B cell (primary cell): Measurements from ENCODE around the gene COL17A1. TPM values are rescaled to one million over a fixed set of nuclear protein-coding genes. Genes with fewer than 3 reads are reported as not detected.

Experiments used
- ATAC-seq: fragments of 200-7000 bp; cut with Tn5 transposase; one replicate; pipeline ENCODE4 v1.10.0; 2021; ENCODE audit warnings: low read depth, mild to moderate bottlenecking, moderate number of reproducible peaks, moderate library complexity
- CTCF ChIA-PET: fragments of 350-600 bp; sonication (Branson Sonifier 250); formaldehyde crosslinking; loops from one replicate; lab custom pipeline; 2021; ENCODE audit warnings: antibody characterized with exemption, inconsistent platforms; lab: Charles Lee
- POLR2A ChIA-PET: fragments of 350-600 bp; sonication (Branson Sonifier 250); formaldehyde crosslinking; loops from one replicate; lab custom pipeline; 2021; ENCODE audit warnings: antibody characterized with exemption; lab: Charles Lee
- DNase-seq: peaks from one replicate; pipeline ENCODE4 v3.0.0; 2013
- H2AFZ ChIP-seq: 2 replicates; pipeline ENCODE4 v1.6.1; 2012; ENCODE audit warnings: mild to moderate bottlenecking, low read depth, low read length; ENCODE audit not compliant: insufficient read depth, poor library complexity, severe bottlenecking
- H3K27ac ChIP-seq, 2 donors: 1 replicate in 1 of 2; 2 replicates in 1 of 2; pipeline ENCODE4 v1.5.1; 2012 to 2013; ENCODE audit warnings: low read length in 2 of 2, mild to moderate bottlenecking in 2 of 2, moderate library complexity in 1 of 2
- H3K27me3 ChIP-seq, 4 experiments: fragments of 200-600 bp in 1 of 4; sonication (generic) in 1 of 4; replicated peaks in 1 of 4; 1 replicate in 2 of 4; 2 replicates in 2 of 4; pipeline versions ENCODE4 v1.6.1 to v1.7.0; 2013 to 2016; ENCODE audit warnings: low read length in 3 of 4, mild to moderate bottlenecking in 2 of 4, mixed read lengths in 1 of 4, moderate library complexity in 1 of 4; ENCODE audit not compliant: insufficient read depth in 4 of 4, control insufficient read depth in 3 of 4; ENCODE audit errors: control extremely low read depth in 1 of 4
- H3K36me3 ChIP-seq, 2 experiments: replicated peaks in 1 of 2; 1 replicate in 1 of 2; 2 replicates in 1 of 2; pipeline versions ENCODE4 v1.6.1 to v1.7.1; 2013; ENCODE audit warnings: low read length in 1 of 2; ENCODE audit not compliant: insufficient read depth in 2 of 2, control insufficient read depth in 1 of 2; ENCODE audit errors: control extremely low read depth in 1 of 2, extremely low read depth in 1 of 2
- H3K4me1 ChIP-seq, 2 donors: fragments of 200-600 bp in 1 of 2; sonication (generic) in 1 of 2; 1 replicate in 1 of 2; 2 replicates in 1 of 2; pipeline versions ENCODE4 v1.5.1 to v1.6.1; 2013 to 2017; ENCODE audit warnings: low read length in 2 of 2; ENCODE audit not compliant: control insufficient read depth in 2 of 2, insufficient read depth in 2 of 2
- H3K4me2 ChIP-seq: replicated peaks from 2 replicates; pipeline ENCODE3; 2012; ENCODE audit warnings: mild to moderate bottlenecking, low read depth, low read length; ENCODE audit not compliant: poor library complexity, severe bottlenecking
- H3K4me3 ChIP-seq, 5 experiments: fragments of 200-600 bp in 1 of 5; sonication (generic) in 1 of 5; 1 replicate in 3 of 5; 2 replicates in 2 of 5; pipeline versions ENCODE4 v1.5.1 to v1.7.0; 2011 to 2016; ENCODE audit warnings: low read length in 4 of 5, mild to moderate bottlenecking in 4 of 5, low read depth in 2 of 5, control low read depth in 1 of 5, moderate library complexity in 1 of 5; ENCODE audit not compliant: insufficient read depth in 1 of 5; ENCODE audit errors: control extremely low read depth in 1 of 5, extremely low read depth in 1 of 5
- H3K79me2 ChIP-seq: fragments of 200-600 bp; sonication (generic); one replicate; pipeline ENCODE4 v1.6.0; 2016; ENCODE audit warnings: low read length; ENCODE audit not compliant: control insufficient read depth, insufficient read depth
- H3K9ac ChIP-seq: fragments of 200-600 bp; sonication (generic); 2 replicates; pipeline ENCODE4 v1.6.1; 2017; ENCODE audit warnings: mild to moderate bottlenecking, low read length, moderate library complexity
- H3K9me3 ChIP-seq, 3 donors: one replicate each; pipeline versions ENCODE4 v1.6.1 to v1.7.1; 2013; ENCODE audit warnings: low read length in 2 of 3; ENCODE audit not compliant: control insufficient read depth in 2 of 3, insufficient read depth in 1 of 3; ENCODE audit errors: control extremely low read depth in 1 of 3
- H4K20me1 ChIP-seq: 2 replicates; pipeline ENCODE4 v1.6.0; 2012; ENCODE audit warnings: mild to moderate bottlenecking, low read length; ENCODE audit not compliant: insufficient read depth, control insufficient read depth, poor library complexity, severe bottlenecking
- H3K27ac Mint-ChIP-seq: one replicate; pipeline ENCODE4 v1.8.0; 2021; ENCODE audit warnings: mixed read lengths
- H3K27me3 Mint-ChIP-seq: one replicate; pipeline ENCODE4 v1.8.0; 2021; ENCODE audit warnings: mixed read lengths
- H3K4me1 Mint-ChIP-seq: one replicate; pipeline ENCODE4 v1.8.0; 2021; ENCODE audit warnings: mixed read lengths
- H3K4me3 Mint-ChIP-seq: one replicate; pipeline ENCODE4 v1.8.0; 2021; ENCODE audit warnings: mixed read lengths
- H3K9me3 Mint-ChIP-seq: one replicate; pipeline ENCODE4 v1.8.0; 2022; ENCODE audit warnings: mixed read lengths; ENCODE audit not compliant: insufficient read depth
- CTCF ChIP-seq: fragments of 200-600 bp; IDR thresholded peaks from one replicate; pipeline ENCODE4 v1.8.0; 2022; ENCODE audit warnings: antibody characterized with exemption, mild to moderate bottlenecking
- EZH2 ChIP-seq: IDR thresholded peaks from 2 replicates; pipeline ENCODE4 v1.6.1; 2012; ENCODE audit warnings: borderline replicate concordance, low read depth, mild to moderate bottlenecking, moderate library complexity, low read length; ENCODE audit not compliant: insufficient read depth, poor library complexity, severe bottlenecking
- WGBS: methylation state at CpG from one replicate; pipeline ENCODE4 v1.1.5; 2013; ENCODE audit warnings: missing lambda C conversion rate; ENCODE audit not compliant: insufficient coverage; 5-methylcytosine and 5-hydroxymethylcytosine counted together
- intact Hi-C: fragments of 100-400 bp; cut with micrococcal nuclease; formaldehyde crosslinking; loops from one replicate; pipeline ENCODE4 v1.10.0; 2022
- polyA plus RNA-seq: library from polyadenylated mRNA; depleted of rRNA; stranded (reverse); fragments of >200 nt; gene quantifications from 2 replicates; pipeline ENCODE4 v1.2.3, GENCODE V29; 2012
- total RNA-seq, 2 donors: library from RNA; stranded (reverse); fragments of 120-200 nt in 1 of 2; gene quantifications; 1 replicate in 1 of 2; 2 replicates in 1 of 2; pipeline versions ENCODE4 v1.2.3 to v1.2.4, GENCODE V29; 2013 to 2022

COL17A1 gene
- total and polyA plus RNA-seq, 2 donors (not counting 1 experiment from before 2014, with no cell fraction given): not detected

GRCh38 chr10:104099269-104099668 is 13.6 kb upstream of the COL17A1 start:
- H3K4me3 Mint-ChIP-seq: no peak overlapping the region
- TF ChIP-seq CTCF: no peak
- no peak for TF ChIP-seq EZH2

GRCh38 chr10:104098358-104098925 is 12.8 kb upstream of the COL17A1 start:
- Mint-ChIP-seq H3K27me3 (no peaks in the 10 kb centered on the region), H3K4me3 (no peak overlapping the region), H3K27ac (no peak overlapping the region), H3K4me1 (no peaks in the 10 kb centered on the region), H3K9me3 (no peaks in the 10 kb centered on the region)
- intact Hi-C loops: no loop called here
- Histone ChIP-seq H3K4me2 (no peak overlapping the region), H3K27ac (no peak overlapping the region), H2AFZ (no peak overlapping the region), H3K4me3 (no peak overlapping the region), H3K4me1 (no peaks in the 10 kb centered on the region), H3K27me3 (no peaks in the 10 kb centered on the region), H3K79me2 (no peaks in the 10 kb centered on the region), H3K36me3 (no peaks in the 10 kb centered on the region), H3K9me3 (peaks cover 0 to 1% (median 0%) of the 10 kb centered on the region in 3 donors), H4K20me1 (no peaks in the 10 kb centered on the region), H3K9ac (no peak overlapping the region)
- TF ChIP-seq CTCF (no peak), EZH2 (no peak)
- ATAC-seq (no peak), DNase-seq (no peak)
- WGBS: no CpG with 5 or more reads among the region's 4 CpGs
- ChIA-PET POLR2A (no interaction called here), CTCF (interaction anchor here (0.7 kb wide), 1 partner anchor 256 kb away, joined by 3 read pairs; no protein-coding TSS in a partner anchor)

More at GRCh38 chr10:104099269-104099668, 13.6 kb upstream of the COL17A1 start:
- no peak overlapping the region for H3K9ac ChIP-seq
- H3K4me1 ChIP-seq: no peaks in the 10 kb centered on the region
- no CpG with 5 or more reads among the region's 3 CpGs for WGBS
- H3K9me3 ChIP-seq: no peaks in the 10 kb centered on the region
- CTCF ChIA-PET: interaction anchor here (0.6 kb wide), 1 partner anchor 38 kb away, joined by 3 read pairs; no protein-coding TSS in a partner anchor
- Mint-ChIP-seq H3K4me1 (no peaks in the 10 kb centered on the region), H3K27ac (no peak overlapping the region), H3K27me3 (no peaks in the 10 kb centered on the region), H3K9me3 (no peaks in the 10 kb centered on the region)
- H3K27ac ChIP-seq: no peak overlapping the region
- H3K4me2 ChIP-seq: no peak overlapping the region
- POLR2A ChIA-PET: no interaction called here
- H2AFZ ChIP-seq: no peak overlapping the region
- no peak for ATAC-seq
- intact Hi-C loops: no loop called here
- H3K36me3 ChIP-seq: no peaks in the 10 kb centered on the region
- H3K27me3 ChIP-seq: peaks cover 0 to 3% (median 0%) of the 10 kb centered on the region in 4 experiments
- H3K4me3 ChIP-seq: no peak overlapping the region
- no peaks in the 10 kb centered on the region for H4K20me1 ChIP-seq
- H3K79me2 ChIP-seq: no peaks in the 10 kb centered on the region
- DNase-seq: no peak
